ENCODE data around the gene KCNQ1.

- no peak for TF ChIP-seq CEBPB (IDR thresholded peaks at IDR 0.05; ENCODE audit: low read depth)
- no peak for TF ChIP-seq CTCF (IDR thresholded peaks at IDR 0.05 in 2 of 3, conservative IDR thresholded peaks at IDR 0.05 in 1 of 3; ENCODE audit: borderline replicate concordance in 1 of 3, insufficient read depth in 1 of 3, low read depth in 2 of 3, low read length in 2 of 3)
- TF ChIP-seq YY1 (IDR thresholded peaks at IDR 0.05; ENCODE audit: extremely low read depth, insufficient replicate concordance, low read depth, low read length), result no peak
- TF ChIP-seq REST (IDR thresholded peaks at IDR 0.05; ENCODE audit: low read depth), result no peak
- no peak for TF ChIP-seq POLR2AphosphoS5 (IDR thresholded peaks at IDR 0.05; ENCODE audit: low read depth, low read length)
- no peak for TF ChIP-seq POLR2A (IDR thresholded peaks at IDR 0.05; ENCODE audit: borderline replicate concordance, extremely low read depth, insufficient read depth, insufficient read length)
- no peak for TF ChIP-seq FOSL1 (IDR thresholded peaks at IDR 0.05; ENCODE audit: low read depth)
- TF ChIP-seq EZH2phosphoT487 (IDR thresholded peaks at IDR 0.05; ENCODE audit: borderline replicate concordance), result no peak
Observed at GRCh38 chr11:2406878-2407410, 37.9 kb upstream of the KCNQ1 start.
